ENCODE data around the gene TCFL5. TPM values are rescaled to one million over a fixed set of nuclear protein-coding genes. Genes with fewer than 3 reads are reported as not detected.

The TCFL5 gene
- total RNA-seq, 1 experiment from 2014 or later = 20.4 TPM

- no peak for ATAC-seq
- POLR2A ChIA-PET = no interaction called here
- H3K9me3 Mint-ChIP-seq = no peaks in the 10 kb centered on the region
- CTCF ChIA-PET = no interaction called here
- TF ChIP-seq, protein P1, sequence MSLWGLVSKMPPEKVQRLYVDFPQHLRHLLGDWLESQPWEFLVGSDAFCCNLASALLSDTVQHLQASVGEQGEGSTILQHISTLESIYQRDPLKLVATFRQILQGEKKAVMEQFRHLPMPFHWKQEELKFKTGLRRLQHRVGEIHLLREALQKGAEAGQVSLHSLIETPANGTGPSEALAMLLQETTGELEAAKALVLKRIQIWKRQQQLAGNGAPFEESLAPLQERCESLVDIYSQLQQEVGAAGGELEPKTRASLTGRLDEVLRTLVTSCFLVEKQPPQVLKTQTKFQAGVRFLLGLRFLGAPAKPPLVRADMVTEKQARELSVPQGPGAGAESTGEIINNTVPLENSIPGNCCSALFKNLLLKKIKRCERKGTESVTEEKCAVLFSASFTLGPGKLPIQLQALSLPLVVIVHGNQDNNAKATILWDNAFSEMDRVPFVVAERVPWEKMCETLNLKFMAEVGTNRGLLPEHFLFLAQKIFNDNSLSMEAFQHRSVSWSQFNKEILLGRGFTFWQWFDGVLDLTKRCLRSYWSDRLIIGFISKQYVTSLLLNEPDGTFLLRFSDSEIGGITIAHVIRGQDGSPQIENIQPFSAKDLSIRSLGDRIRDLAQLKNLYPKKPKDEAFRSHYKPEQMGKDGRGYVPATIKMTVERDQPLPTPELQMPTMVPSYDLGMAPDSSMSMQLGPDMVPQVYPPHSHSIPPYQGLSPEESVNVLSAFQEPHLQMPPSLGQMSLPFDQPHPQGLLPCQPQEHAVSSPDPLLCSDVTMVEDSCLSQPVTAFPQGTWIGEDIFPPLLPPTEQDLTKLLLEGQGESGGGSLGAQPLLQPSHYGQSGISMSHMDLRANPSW (CRISPR knock-in tag; conservative IDR thresholded peaks at IDR 0.05; ENCODE audit: low read depth) = no peak
- TF ChIP-seq CBFB (CRISPR knock-in tag; IDR thresholded peaks at IDR 0.05; ENCODE audit: low read depth) = no peak
- peak overlapping the region; percentile 99 for H3K27ac Mint-ChIP-seq
- no peaks in the 10 kb centered on the region for H3K27me3 Mint-ChIP-seq (ENCODE audit: low read depth)
- no peak for DNase-seq (ENCODE audit: low spot score)
- no peak overlapping the region for H3K4me3 Mint-ChIP-seq
- H3K4me1 Mint-ChIP-seq = peaks cover 39% of the 10 kb centered on the region
- H3K36me3 Mint-ChIP-seq = peaks cover 7% of the 10 kb centered on the region
Observed at GRCh38 chr20:62880935-62881661, 19.5 kb upstream of the TCFL5 start.

- DNase-seq (ENCODE audit: low spot score) = no peak
- Mint-ChIP-seq H3K9me3 (no peaks in the 10 kb centered on the region), H3K36me3 (peaks cover 7% of the 10 kb centered on the region), H3K27ac (no peak overlapping the region), H3K27me3 (ENCODE audit: low read depth) (no peaks in the 10 kb centered on the region), H3K4me1 (peaks cover 41% of the 10 kb centered on the region), H3K4me3 (no peak overlapping the region)
- POLR2A ChIA-PET = no interaction called here
- no peak for ATAC-seq
- CTCF ChIA-PET = no interaction called here
- TF ChIP-seq CREM (CRISPR knock-in tag; IDR thresholded peaks at IDR 0.05) = no peak
- TF ChIP-seq ZNF671 (CRISPR knock-in tag; IDR thresholded peaks at IDR 0.05) = no peak
Observed at GRCh38 chr20:62880147-62880934, 18.7 kb upstream of the TCFL5 start.

GRCh38 chr20:62879275-62880146 is 17.9 kb upstream of the TCFL5 start:
- TF ChIP-seq E2F4 (CRISPR knock-in tag; IDR thresholded peaks at IDR 0.05; ENCODE audit: borderline replicate concordance, low read depth) = no peak
- 0 out of 2 replicates have a peak, but pooled peaks have one; percentile 27 for TF ChIP-seq ZNF138 (CRISPR knock-in tag; conservative IDR thresholded peaks at IDR 0.05)
- TF ChIP-seq, protein P2, sequence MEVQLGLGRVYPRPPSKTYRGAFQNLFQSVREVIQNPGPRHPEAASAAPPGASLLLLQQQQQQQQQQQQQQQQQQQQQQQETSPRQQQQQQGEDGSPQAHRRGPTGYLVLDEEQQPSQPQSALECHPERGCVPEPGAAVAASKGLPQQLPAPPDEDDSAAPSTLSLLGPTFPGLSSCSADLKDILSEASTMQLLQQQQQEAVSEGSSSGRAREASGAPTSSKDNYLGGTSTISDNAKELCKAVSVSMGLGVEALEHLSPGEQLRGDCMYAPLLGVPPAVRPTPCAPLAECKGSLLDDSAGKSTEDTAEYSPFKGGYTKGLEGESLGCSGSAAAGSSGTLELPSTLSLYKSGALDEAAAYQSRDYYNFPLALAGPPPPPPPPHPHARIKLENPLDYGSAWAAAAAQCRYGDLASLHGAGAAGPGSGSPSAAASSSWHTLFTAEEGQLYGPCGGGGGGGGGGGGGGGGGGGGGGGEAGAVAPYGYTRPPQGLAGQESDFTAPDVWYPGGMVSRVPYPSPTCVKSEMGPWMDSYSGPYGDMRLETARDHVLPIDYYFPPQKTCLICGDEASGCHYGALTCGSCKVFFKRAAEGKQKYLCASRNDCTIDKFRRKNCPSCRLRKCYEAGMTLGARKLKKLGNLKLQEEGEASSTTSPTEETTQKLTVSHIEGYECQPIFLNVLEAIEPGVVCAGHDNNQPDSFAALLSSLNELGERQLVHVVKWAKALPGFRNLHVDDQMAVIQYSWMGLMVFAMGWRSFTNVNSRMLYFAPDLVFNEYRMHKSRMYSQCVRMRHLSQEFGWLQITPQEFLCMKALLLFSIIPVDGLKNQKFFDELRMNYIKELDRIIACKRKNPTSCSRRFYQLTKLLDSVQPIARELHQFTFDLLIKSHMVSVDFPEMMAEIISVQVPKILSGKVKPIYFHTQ (CRISPR knock-in tag; IDR thresholded peaks at IDR 0.05) = no peak
- TF ChIP-seq CTCF (IDR thresholded peaks at IDR 0.05) = no peak
- TF ChIP-seq KAT7 (CRISPR knock-in tag; IDR thresholded peaks at IDR 0.05; ENCODE audit: borderline replicate concordance) = 0 out of 2 replicates have a peak, but pooled peaks have one; percentile 43
- TF ChIP-seq ZBTB21 (CRISPR knock-in tag; IDR thresholded peaks at IDR 0.05; ENCODE audit: borderline replicate concordance) = 0 out of 2 replicates have a peak, but pooled peaks have one; percentile 43
- TF ChIP-seq SMAD4 (CRISPR knock-in tag; IDR thresholded peaks at IDR 0.05) = no peak
- no peak for TF ChIP-seq TEAD4 (CRISPR knock-in tag; IDR thresholded peaks at IDR 0.05)
- no peak for TF ChIP-seq GRHL2 (CRISPR knock-in tag; IDR thresholded peaks at IDR 0.05; ENCODE audit: insufficient replicate concordance, severe bottlenecking)
- Mint-ChIP-seq H3K27me3 (ENCODE audit: low read depth) (no peaks in the 10 kb centered on the region; the same call in 1 of the 2 replicates), H3K27ac (peak overlapping the region; percentile 70), H3K4me1 (peaks cover 37% of the 10 kb centered on the region), H3K4me3 (peak overlapping the region; percentile 46), H3K9me3 (no peaks in the 10 kb centered on the region), H3K36me3 (peaks cover 7% of the 10 kb centered on the region)
- ChIA-PET POLR2A (interaction anchor here (1.0 kb wide), 1 partner anchor 56 kb away, joined by 3 read pairs; no protein-coding TSS in a partner anchor), CTCF (interaction anchor here (1.1 kb wide), 1 partner anchor 75 kb away, joined by 4 read pairs; no protein-coding TSS in a partner anchor)
- DNase-seq (ENCODE audit: low spot score) (peak; percentile 66), ATAC-seq (peak; percentile 27)

Data from WTC11 (cell line).